Measurements from ENCODE around the gene ERMAP. TPM values are rescaled to one million over a fixed set of nuclear protein-coding genes. Genes with fewer than 3 reads are reported as not detected.

Gene ERMAP
- total RNA-seq, 1 donor from 2014 or later, result 10.4 TPM

- peaks cover 13% of the 10 kb centered on the region for H3K4me1 Mint-ChIP-seq (ENCODE audit: low read depth)
- H3K36me3 Mint-ChIP-seq (ENCODE audit: insufficient read depth), result peaks cover 8% of the 10 kb centered on the region
- TF ChIP-seq CTCF (IDR thresholded peaks at IDR 0.05; ENCODE audit: unreplicated experiment), result no peak
- no peak overlapping the region for H3K4me3 Mint-ChIP-seq (ENCODE audit: low read depth)
- DNase-seq (ENCODE audit: low spot score, unreplicated experiment), result no peak
- H3K9me3 Mint-ChIP-seq (ENCODE audit: low read depth), result peaks cover under 1% of the 10 kb centered on the region
- no peaks in the 10 kb centered on the region for H3K27me3 Mint-ChIP-seq
- no peak overlapping the region for H3K27ac Mint-ChIP-seq
Measured at GRCh38 chr1:42844592-42845140, 27.7 kb downstream of the ERMAP start.

- no peak for TF ChIP-seq CTCF (IDR thresholded peaks at IDR 0.05; ENCODE audit: unreplicated experiment)
- DNase-seq (ENCODE audit: low spot score, unreplicated experiment), result no peak
- H3K36me3 Mint-ChIP-seq (ENCODE audit: insufficient read depth), result peaks cover 12% of the 10 kb centered on the region
- no peaks in the 10 kb centered on the region for H3K27me3 Mint-ChIP-seq
- H3K4me1 Mint-ChIP-seq (ENCODE audit: low read depth), result peaks cover 13% of the 10 kb centered on the region
- no peak overlapping the region for H3K27ac Mint-ChIP-seq
- peaks cover 5% of the 10 kb centered on the region for H3K9me3 Mint-ChIP-seq (ENCODE audit: low read depth)
- H3K4me3 Mint-ChIP-seq (ENCODE audit: low read depth), result no peak overlapping the region
Measured at GRCh38 chr1:42845193-42845592, 28.3 kb downstream of the ERMAP start.

- Mint-ChIP-seq H3K9me3 (ENCODE audit: low read depth) (peaks cover 8% of the 10 kb centered on the region), H3K27me3 (no peaks in the 10 kb centered on the region), H3K4me1 (ENCODE audit: low read depth) (peaks cover 13% of the 10 kb centered on the region), H3K36me3 (ENCODE audit: insufficient read depth) (peaks cover 18% of the 10 kb centered on the region), H3K4me3 (ENCODE audit: low read depth) (peak overlapping the region; percentile 94), H3K27ac (peak overlapping the region; percentile 79)
- TF ChIP-seq CTCF (IDR thresholded peaks at IDR 0.05; ENCODE audit: unreplicated experiment), result no peak
- no peak for DNase-seq (ENCODE audit: low spot score, unreplicated experiment)
Measured at GRCh38 chr1:42845866-42846256, 28.9 kb downstream of the ERMAP start.

GRCh38 chr1:42846257-42847110 lies 29.6 kb downstream of the ERMAP start, which contains the start of gene ZNF691:
ZNF691 (plus strand) TSS chr1:42846613; CDS start chr1:42849659, 3,046 bp downstream.
- H3K4me1 Mint-ChIP-seq (ENCODE audit: low read depth), result peaks cover 13% of the 10 kb centered on the region

More at GRCh38 chr1:42846257-42847110, 29.6 kb downstream of the ERMAP start, which contains the start of gene ZNF691:
- TF ChIP-seq CTCF (IDR thresholded peaks at IDR 0.05; ENCODE audit: unreplicated experiment), result peak; percentile 49
- Mint-ChIP-seq H3K27ac (peak within 1 kb of the TSS; percentile 95), H3K4me3 (ENCODE audit: low read depth) (peak within 1 kb of the TSS; percentile 94), H3K27me3 (no peaks in the 10 kb centered on the region), H3K36me3 (ENCODE audit: insufficient read depth) (peaks cover 25% of the 10 kb centered on the region), H3K9me3 (ENCODE audit: low read depth) (peaks cover 13% of the 10 kb centered on the region)
- peak; percentile 79 for DNase-seq (ENCODE audit: low spot score, unreplicated experiment)

Data from progenitor cell of endocrine pancreas (in vitro differentiated cells).